SU-DHL-6 (cell line): ENCODE data around the gene EIF1AD.

ENCODE experiments used
- EZH2phosphoT487 ChIP-seq: fragments of 200-600 bp; sonication (generic), shearing (Covaris generic); conservative IDR thresholded peaks from 2 replicates; pipeline ENCODE4 v1.6.1; 2018; ENCODE audit warnings: mild to moderate bottlenecking, antibody characterized with exemption, low read length, moderate library complexity, mixed read lengths
- TF ChIP-seq, protein P1 (sequence below): fragments of 200-600 bp; sonication (generic); IDR thresholded peaks from one replicate; pipeline ENCODE4 v1.5.1; 2017; ENCODE audit warnings: antibody characterized with exemption, mild to moderate bottlenecking, low read length, moderate library complexity; ENCODE audit not compliant: insufficient read depth, poor library complexity, severe bottlenecking

DNA sequence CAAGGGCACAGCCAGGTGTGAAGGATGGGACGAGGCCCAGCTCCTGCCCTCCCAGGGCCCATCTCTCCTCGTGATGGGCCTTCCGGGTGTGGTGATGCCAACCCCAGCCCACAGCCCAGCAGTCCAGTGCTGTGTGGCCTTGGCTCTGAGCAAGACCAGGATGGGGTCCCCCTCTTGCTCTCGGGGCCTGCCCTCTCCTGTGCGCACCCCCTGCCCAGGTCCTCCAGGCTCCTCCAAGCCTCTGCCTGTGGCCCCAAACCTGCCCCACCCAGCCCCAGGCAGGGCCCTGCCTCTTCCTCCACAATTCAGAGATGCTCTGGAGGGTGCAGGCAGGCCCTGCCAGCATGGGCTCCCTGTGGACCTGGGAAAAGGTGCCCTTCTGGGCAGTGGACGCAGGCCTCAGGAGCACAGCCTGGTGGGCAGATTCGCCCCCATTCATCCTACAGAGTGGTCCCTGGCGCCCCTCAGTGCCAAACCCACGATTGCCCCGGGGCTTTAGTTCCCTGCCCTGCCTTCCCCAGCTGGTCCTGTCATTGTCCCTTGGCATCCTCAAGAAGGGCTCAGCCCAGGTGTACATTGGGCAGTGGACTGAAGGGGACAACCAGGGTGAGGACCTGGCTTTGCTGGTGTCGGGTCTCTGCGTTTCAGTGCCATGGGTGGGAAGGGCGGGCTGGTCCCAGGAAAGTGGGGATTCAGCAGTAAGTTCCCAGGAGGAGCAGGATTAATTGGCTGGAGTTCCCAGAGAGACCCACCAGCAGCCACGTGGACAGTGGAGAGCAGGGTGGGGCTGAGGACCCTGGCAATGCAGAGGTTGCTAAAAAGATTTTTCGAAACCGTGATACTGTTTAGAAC, 19.8 kb downstream of the EIF1AD start:
- TF ChIP-seq, protein P1, sequence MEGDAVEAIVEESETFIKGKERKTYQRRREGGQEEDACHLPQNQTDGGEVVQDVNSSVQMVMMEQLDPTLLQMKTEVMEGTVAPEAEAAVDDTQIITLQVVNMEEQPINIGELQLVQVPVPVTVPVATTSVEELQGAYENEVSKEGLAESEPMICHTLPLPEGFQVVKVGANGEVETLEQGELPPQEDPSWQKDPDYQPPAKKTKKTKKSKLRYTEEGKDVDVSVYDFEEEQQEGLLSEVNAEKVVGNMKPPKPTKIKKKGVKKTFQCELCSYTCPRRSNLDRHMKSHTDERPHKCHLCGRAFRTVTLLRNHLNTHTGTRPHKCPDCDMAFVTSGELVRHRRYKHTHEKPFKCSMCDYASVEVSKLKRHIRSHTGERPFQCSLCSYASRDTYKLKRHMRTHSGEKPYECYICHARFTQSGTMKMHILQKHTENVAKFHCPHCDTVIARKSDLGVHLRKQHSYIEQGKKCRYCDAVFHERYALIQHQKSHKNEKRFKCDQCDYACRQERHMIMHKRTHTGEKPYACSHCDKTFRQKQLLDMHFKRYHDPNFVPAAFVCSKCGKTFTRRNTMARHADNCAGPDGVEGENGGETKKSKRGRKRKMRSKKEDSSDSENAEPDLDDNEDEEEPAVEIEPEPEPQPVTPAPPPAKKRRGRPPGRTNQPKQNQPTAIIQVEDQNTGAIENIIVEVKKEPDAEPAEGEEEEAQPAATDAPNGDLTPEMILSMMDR: no peak
- TF ChIP-seq EZH2phosphoT487: no peak
